Kidney epithelial cell (primary cell): Measurements from ENCODE around the gene COBL. TPM values are rescaled to one million over a fixed set of nuclear protein-coding genes. Genes with fewer than 3 reads are reported as not detected.

Experiments
- DNase-seq: peaks from one replicate; pipeline ENCODE4 v3.0.0-alpha.2; 2010; ENCODE audit warnings: low read depth
- H3K27me3 ChIP-seq: 2 replicates; pipeline ENCODE4 v1.6.0; 2011; ENCODE audit warnings: low read length; ENCODE audit not compliant: control insufficient read depth, insufficient read depth
- H3K36me3 ChIP-seq: 2 replicates; pipeline ENCODE4 v1.5.1; 2011; ENCODE audit warnings: low read length; ENCODE audit not compliant: control insufficient read depth, insufficient read depth
- H3K4me3 ChIP-seq: 2 replicates; pipeline ENCODE4 v1.5.1; 2011; ENCODE audit warnings: low read depth, mild to moderate bottlenecking, control low read depth, low read length
- total RNA-seq: library from RNA; depleted of rRNA; stranded (reverse); fragments of >200 nt; gene quantifications from 2 replicates; pipeline ENCODE4 v1.2.3, GENCODE V29; 2015
- TF ChIP-seq, protein P1 (sequence below): IDR thresholded peaks from 2 replicates; pipeline ENCODE4 v1.5.1; 2011; ENCODE audit warnings: mild to moderate bottlenecking, moderate library complexity, low read length, control low read depth, inconsistent platforms; ENCODE audit not compliant: insufficient read depth, poor library complexity, severe bottlenecking

The COBL gene
- total RNA-seq, 1 donor from 2014 or later: 7.1 TPM

DNA sequence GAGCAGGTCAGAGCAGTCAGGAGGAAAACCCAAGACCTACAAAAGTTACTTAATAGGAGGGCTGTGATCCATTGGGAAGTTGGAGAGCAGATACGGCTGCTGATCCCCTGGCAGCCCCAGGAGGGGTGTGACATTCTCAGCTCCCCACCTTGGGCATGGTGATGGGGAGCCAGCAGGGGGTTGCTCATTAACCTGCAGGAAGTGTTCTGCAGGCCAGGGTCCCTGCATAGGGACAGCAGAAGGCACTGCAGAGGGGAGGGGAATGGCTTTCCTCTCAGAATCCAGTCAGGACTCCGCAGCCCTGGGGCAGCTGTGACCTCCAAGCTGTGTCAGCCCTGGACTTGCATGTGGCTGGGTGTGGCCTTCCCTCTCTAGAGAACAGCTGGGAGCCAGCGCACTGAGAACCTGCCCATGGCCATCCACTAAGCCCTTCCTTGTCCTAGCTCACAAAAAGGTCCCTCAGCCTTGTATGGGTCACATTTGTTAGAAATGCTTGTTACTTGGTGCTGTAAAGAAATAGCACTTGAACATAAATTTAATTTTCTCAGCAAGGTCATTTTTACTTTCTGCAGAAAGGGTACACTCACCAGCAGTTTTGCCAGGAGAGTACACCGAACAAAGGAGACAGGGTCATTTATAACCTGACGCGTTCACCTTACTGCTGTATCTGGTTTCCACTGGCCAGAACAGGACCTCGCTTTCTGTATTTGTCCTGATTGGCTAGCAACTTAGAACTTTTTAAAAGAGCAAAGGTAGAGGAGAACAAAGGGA, 169.6 kb downstream of the COBL start:
- Histone ChIP-seq H3K4me3 (no peak overlapping the region), H3K27me3 (no peaks in the 10 kb centered on the region), H3K36me3 (no peaks in the 10 kb centered on the region)
- DNase-seq: no peak
- TF ChIP-seq, protein P1, sequence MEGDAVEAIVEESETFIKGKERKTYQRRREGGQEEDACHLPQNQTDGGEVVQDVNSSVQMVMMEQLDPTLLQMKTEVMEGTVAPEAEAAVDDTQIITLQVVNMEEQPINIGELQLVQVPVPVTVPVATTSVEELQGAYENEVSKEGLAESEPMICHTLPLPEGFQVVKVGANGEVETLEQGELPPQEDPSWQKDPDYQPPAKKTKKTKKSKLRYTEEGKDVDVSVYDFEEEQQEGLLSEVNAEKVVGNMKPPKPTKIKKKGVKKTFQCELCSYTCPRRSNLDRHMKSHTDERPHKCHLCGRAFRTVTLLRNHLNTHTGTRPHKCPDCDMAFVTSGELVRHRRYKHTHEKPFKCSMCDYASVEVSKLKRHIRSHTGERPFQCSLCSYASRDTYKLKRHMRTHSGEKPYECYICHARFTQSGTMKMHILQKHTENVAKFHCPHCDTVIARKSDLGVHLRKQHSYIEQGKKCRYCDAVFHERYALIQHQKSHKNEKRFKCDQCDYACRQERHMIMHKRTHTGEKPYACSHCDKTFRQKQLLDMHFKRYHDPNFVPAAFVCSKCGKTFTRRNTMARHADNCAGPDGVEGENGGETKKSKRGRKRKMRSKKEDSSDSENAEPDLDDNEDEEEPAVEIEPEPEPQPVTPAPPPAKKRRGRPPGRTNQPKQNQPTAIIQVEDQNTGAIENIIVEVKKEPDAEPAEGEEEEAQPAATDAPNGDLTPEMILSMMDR: no peak

DNA sequence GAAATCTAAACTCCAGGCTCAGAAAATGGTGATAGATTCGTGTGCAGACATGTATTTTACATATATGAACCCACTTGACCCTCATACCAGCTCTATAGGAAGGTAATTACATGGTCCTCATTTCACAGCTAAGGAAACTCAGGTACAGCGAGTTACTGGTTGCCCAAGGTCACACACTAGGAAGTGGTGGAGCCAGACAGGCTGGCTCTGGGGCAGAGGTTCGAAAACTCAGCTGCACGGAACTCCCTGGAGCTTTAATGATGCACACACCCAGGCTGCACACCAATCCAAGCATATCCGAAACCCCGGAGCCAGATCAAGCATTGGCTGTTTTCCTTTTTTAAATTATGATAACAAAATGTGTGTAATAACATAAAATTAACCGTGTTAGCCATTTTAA, 172.4 kb downstream of the COBL start:
- Histone ChIP-seq H3K4me3 (no peak overlapping the region), H3K36me3 (no peaks in the 10 kb centered on the region), H3K27me3 (no peaks in the 10 kb centered on the region)
- no peak for DNase-seq
- TF ChIP-seq, protein P1: no peak

DNA sequence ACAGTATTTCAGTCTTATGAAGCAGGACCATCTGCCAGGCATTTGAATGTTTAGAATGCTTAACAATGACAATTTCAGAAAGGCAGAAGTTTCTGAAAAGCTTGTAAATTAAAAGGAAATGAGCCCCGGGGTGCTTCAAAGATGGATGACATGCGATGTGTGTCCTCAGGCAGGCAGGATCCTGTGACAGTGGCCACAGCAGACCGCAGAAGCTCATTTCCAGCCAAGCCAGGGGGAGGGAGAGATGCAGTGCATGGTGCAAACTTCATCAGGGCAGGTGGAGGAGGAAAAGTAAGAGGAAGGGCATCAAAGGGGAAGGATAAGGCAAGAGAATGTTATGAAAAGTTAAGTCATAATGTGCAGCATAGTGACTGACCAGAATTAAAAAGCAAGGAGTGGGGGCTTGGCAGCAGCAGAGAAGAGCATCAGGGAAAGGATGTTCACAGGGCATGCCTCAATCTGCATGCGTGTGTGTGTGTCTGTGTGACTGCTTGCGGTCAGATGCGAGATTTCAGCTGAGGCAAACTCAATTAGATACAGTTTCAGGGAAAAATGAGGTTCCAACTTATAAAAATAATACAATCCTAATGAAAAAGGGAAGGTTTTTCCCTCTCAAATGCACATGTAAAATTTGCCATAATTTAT, 173.7 kb downstream of the COBL start:
- TF ChIP-seq, protein P1: no peak
- Histone ChIP-seq H3K27me3 (no peaks in the 10 kb centered on the region), H3K4me3 (no peak overlapping the region), H3K36me3 (no peaks in the 10 kb centered on the region)
- DNase-seq: no peak

DNA sequence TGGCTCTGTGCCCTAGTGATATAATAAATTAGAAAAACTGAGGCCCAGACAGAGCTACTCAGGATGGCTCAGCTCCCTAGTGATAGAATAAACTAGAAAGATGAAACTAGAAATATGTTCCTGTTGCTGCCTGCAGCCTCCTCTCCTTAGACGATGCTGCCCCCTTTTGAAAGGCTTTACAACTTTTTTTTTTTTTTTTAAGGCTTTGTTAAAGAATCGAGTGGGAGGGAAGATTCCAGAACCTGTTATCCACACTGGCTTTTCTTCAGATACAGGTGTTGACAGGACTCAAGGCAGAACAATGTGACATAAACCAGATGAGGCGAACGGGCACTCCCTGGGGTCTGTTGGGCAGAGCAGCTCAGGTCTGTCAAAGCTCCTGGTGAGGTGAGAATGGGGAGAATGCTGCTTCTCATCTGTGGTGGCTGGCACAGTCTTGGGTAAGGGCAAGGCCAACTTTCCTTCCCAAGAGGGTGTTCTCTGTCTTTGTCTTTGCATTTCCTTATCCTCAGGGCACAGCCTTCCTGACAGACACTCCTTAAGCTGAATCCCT, 175.1 kb downstream of the COBL start:
- H3K36me3 ChIP-seq: no peaks in the 10 kb centered on the region
- no peaks in the 10 kb centered on the region for H3K27me3 ChIP-seq
- H3K4me3 ChIP-seq: no peak overlapping the region
- DNase-seq: no peak
- TF ChIP-seq, protein P1: peak; percentile 69

DNA sequence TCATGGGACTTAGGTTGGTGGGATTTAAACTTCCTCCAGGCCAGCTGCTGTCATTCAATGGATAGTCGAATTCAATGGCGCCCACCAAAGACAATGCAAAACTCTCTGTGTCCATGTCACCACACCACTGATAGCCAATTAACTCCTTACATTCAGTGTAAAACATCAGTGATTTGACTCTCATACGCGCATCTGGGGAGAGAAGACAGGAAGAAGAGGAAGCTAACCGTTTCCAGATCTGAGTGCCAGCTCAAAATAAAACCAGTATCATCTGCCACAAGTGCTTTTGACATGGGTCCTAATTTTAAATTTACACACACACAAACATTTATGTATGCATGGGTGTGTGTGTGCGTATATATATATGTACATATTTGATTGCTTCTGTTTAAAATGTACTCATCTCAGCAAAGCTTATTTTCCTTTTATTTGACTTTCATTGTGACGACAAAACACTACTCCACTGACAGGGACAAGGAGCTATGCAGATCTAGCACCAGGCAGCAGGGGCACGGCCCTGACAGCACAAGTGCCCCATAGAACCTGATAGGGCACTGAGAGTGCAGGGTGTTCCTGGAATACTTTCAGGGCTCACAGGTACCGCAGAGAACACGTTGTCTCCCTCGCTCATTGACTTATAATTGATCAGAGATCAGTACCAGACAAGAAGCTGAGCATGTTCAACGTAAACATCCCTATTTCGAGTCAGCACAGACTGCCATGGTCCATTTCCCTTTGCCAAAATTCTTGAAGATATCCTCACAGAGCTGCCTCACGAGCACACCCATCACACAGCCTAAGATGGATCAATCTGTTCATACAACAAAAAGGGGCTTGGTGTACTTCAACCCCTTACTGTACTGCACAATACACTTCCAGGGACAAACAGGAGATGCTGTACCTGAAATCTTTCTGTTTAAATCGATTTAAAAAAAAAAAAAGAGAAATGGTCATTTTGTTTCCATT, 176.1 kb downstream of the COBL start:
- Histone ChIP-seq H3K4me3 (no peak overlapping the region), H3K36me3 (no peaks in the 10 kb centered on the region), H3K27me3 (no peaks in the 10 kb centered on the region)
- TF ChIP-seq, protein P1: no peak
- DNase-seq: no peak
